ENCODE measurements around the gene SPTLC1. TPM values are rescaled to one million over a fixed set of nuclear protein-coding genes. Genes with fewer than 3 reads are reported as not detected.

Gene SPTLC1
- total RNA-seq, 1 donor, result 132 TPM

DNA sequence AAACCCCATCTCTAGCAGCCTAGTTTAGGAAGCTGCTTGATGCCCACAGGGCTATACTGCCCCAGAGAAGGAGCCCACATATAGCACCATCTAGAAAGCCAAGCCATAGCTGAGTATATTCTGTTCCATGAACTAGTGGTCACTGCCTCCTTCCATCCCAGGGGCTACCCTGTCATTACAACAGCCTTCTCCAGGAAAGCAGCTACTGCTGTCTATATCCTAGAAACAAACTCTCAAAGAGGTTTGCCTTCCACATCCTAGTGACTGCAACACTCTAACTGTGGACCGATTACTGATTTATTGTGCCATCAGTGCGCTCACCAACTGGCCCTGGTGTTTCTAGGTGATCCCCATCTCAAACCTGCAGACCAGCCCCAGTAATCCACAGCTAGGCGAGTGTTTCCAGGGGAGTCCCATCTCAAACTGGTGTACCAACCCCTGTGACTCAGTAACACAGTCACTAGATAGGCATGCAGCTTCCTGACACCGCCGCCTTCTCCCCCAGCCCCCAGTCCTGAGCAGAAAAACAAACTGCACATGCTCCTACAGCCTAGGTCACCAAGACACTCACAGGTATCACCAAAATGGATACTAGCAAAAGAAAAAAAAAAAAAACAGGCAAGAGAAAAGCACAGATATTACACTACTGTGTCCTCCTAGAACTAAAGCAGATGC, 14.8 kb downstream of the SPTLC1 start:
- DNase-seq (ENCODE audit: low read depth), result peak; percentile 78
- TF ChIP-seq CTCF (IDR thresholded peaks at IDR 0.05; ENCODE audit: insufficient read depth, low read depth, low read length), result no peak
- no peak overlapping the region for H3K4me3 ChIP-seq (ENCODE audit: low read depth, low read length)

DNA sequence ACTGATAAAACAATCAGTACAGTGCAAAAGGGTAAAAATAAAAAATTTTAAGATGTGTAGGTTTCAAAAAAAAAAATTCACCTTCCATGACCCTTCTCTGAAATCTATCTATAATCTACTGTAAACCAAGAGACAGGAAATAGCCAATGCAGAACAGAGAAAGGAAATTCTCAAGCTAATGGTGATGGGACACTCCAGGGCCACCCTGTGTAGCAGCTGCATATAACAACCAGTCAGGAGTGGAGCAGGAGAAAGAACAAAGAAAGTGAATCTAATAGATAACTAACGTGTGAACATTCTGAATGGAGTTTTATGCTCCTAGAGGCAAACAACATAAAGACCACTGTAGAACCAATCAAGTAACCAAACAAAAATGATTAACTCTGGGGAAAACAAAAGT, 16.6 kb downstream of the SPTLC1 start:
- DNase-seq (ENCODE audit: low read depth), result no peak
- no peak for TF ChIP-seq CTCF (IDR thresholded peaks at IDR 0.05; ENCODE audit: insufficient read depth, low read depth, low read length)
- H3K4me3 ChIP-seq (ENCODE audit: low read depth, low read length), result no peak overlapping the region

DNA sequence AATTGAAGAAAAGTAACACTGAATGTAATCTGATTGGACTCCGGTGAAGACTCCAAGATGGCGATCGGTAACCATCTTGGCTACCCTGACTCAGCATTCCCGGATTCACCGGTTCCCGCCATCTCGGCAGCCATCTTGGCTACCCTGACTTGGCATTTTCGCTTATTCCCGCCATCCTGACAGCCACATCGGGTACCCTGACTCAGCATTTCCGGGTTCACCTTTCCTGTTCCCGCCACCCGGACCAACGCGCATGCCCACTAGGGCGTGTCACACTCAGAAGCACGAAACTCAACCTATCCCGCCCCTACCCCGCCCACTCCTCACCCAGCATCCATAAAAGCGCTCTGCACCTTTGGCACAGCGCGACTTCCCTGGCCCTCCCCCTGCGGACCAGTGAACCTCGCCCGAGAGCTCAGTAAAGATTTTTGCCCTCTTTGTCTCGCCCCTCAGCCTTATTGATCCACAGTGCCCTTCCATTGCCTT, 17.2 kb downstream of the SPTLC1 start:
- TF ChIP-seq CTCF (IDR thresholded peaks at IDR 0.05; ENCODE audit: insufficient read depth, low read depth, low read length), result no peak
- peak; percentile 69 for DNase-seq (ENCODE audit: low read depth)
- H3K4me3 ChIP-seq (ENCODE audit: low read depth, low read length), result peak overlapping the region; percentile 26

DNA sequence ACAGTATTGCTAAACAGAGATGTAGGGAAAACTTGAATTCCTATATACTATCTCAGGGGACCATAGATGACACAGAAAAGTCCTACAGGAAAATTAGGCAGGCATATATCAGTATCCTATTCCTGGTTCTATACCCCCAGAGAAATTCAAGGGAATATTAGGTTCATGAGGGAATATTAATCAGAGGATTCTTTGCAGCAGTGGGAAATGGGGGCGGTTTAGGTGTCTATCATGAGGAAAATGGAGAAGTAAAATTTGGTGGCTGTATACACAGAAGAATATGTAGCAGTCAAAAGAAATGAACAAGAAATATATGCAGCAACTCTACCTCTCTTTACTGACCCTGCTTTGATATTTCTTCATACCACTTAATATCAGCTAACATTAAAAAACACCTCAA, 20.0 kb downstream of the SPTLC1 start:
- H3K4me3 ChIP-seq (ENCODE audit: low read depth, low read length), result no peak overlapping the region
- no peak for DNase-seq (ENCODE audit: low read depth)
- TF ChIP-seq CTCF (IDR thresholded peaks at IDR 0.05; ENCODE audit: insufficient read depth, low read depth, low read length), result no peak

DNA sequence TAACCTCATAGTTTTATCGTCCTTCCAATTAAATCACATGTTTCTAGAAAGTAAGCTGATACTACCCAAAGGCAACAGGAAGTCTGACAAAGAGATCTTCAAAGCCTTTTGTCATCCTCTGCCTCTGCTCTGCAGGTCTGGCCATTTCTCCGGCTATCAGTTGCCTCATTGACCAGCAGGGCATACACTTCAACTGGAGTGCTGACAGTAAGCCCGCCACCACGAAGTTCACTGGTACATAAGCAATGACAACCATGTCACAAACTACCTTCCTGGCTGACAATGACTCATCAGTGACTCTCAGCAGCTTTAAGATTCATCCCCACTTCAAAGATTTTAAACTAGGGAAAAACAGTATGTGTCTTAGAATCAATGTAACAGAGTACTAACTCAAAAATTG, 20.6 kb downstream of the SPTLC1 start:
- DNase-seq (ENCODE audit: low read depth), result peak; percentile 10
- no peak for TF ChIP-seq CTCF (IDR thresholded peaks at IDR 0.05; ENCODE audit: insufficient read depth, low read depth, low read length)
- no peak overlapping the region for H3K4me3 ChIP-seq (ENCODE audit: low read depth, low read length)

- DNase-seq (ENCODE audit: low read depth), result no peak
- H3K4me3 ChIP-seq (ENCODE audit: low read depth, low read length), result no peak overlapping the region
- no peak for TF ChIP-seq CTCF (IDR thresholded peaks at IDR 0.05; ENCODE audit: insufficient read depth, low read depth, low read length)
Measured at GRCh38 chr9:92077888-92078287, 37.3 kb downstream of the SPTLC1 start.

GRCh38 chr9:92071634-92072033, 43.6 kb downstream of the SPTLC1 start:
- no peak for DNase-seq (ENCODE audit: low read depth)
- no peak for TF ChIP-seq CTCF (IDR thresholded peaks at IDR 0.05; ENCODE audit: insufficient read depth, low read depth, low read length)
- no peak overlapping the region for H3K4me3 ChIP-seq (ENCODE audit: low read depth, low read length)

All from fibroblast of villous mesenchyme (primary cell).